Measurements from ENCODE around the gene SMNDC1.
"Not testable (repeated sequence)": the region's sequence is repeated elsewhere in the genome, so short reads cannot be mapped to it uniquely, and the experiment has no call there.

Gene SMNDC1

DNA sequence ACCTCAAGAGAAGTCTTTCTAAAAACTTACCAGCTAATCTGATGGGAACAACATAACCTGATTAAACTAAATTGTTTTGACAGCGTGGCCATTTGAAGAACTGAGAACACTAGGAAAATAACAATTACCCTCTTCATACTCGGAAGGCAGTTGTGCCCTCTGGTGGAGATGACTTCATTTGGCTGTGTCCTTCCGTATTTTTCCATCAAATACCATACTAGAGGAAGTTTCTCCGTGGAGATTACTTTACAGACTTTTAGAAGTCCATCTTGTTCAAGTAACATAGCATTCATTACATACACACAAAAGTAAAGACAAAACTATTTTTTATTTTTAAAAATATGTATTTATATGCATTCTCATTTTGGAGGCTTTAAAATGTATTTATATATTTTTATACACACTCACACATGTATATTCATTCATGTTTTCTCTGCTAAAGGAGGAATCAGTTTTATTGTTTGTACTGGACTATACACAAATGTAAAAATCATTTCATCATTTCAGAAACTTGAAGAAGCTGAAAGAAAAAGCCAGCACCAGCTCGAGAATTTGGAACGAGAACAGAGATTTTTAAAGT, 25.2 kb downstream of the SMNDC1 start:
- Mint-ChIP-seq H3K27me3 (no peaks in the 10 kb centered on the region), H3K4me3 (no peak overlapping the region), H3K27ac (no peak overlapping the region), H3K9me3 (no peaks in the 10 kb centered on the region), H3K4me1 (ENCODE audit: low read depth) (peaks cover 27% of the 10 kb centered on the region), H3K36me3 (ENCODE audit: low read depth) (no peaks in the 10 kb centered on the region)

DNA sequence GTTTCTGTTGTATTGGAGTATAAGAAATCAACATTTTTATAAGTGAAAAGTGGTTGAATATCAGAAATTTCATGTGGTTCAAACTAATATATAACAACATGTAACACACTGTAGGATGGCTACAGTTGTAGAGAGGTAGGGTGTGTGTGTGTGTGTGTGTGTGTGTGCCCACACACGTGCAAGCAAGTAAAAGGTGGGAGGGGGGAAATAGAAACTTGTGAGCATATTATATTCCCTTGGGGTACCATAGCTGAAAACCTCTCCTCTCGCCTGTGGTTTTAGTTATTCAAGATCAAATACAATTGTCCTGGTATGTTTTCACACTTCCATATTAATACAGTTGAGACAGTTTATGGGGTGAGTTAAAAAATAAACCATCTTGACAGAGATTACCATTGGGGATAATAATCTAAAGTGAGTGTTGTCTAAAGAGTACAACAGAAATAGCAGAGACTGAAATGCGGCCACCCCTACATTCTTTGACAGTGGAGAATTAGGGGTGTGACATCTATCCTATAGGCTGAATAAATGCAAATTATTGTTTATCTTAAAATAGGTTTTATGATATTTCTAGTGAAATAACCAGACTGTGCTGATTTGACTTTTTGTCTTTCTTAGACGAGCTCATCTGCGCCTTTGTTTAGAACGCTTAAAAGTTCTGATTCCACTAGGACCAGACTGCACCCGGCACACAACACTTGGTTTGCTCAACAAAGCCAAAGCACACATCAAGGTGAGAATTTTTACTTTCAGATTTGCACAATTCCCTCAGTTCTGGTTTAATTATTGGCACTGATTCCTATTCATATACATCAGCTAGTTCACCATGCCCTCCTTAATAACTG, 25.9 kb downstream of the SMNDC1 start:
- peaks cover 34% of the 10 kb centered on the region for H3K4me1 Mint-ChIP-seq (ENCODE audit: low read depth)
- no peaks in the 10 kb centered on the region for H3K9me3 Mint-ChIP-seq
- H3K27ac Mint-ChIP-seq: no peak overlapping the region

DNA sequence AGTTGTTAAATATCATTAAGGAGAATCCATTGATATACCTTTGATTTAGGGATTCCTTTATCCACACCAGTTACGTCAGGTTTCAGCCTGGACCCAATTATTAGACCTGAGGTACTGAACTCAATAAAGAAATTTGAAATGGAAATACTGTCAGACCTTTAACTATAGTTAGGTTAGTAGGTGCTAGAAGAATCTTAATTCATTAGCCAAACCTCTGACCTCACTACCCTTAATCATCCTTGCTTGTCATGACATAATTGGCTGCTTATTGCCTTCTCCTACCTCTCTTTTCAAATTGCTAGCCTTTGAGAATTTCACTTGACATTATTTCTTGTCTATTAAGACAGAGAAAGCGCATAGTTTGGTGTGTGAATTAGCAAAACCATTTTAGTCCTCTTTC, 27.1 kb downstream of the SMNDC1 start:
- Mint-ChIP-seq H3K27me3 (no peaks in the 10 kb centered on the region), H3K9me3 (no peaks in the 10 kb centered on the region), H3K27ac (no peak overlapping the region), H3K4me1 (ENCODE audit: low read depth) (peaks cover 46% of the 10 kb centered on the region), H3K36me3 (ENCODE audit: low read depth) (no peaks in the 10 kb centered on the region), H3K4me3 (no peak overlapping the region)

More for the DNA sequence above, 25.9 kb downstream of the SMNDC1 start:
- H3K27me3 Mint-ChIP-seq: no peaks in the 10 kb centered on the region
- H3K36me3 Mint-ChIP-seq (ENCODE audit: low read depth): no peaks in the 10 kb centered on the region
- no peak overlapping the region for H3K4me3 Mint-ChIP-seq

DNA sequence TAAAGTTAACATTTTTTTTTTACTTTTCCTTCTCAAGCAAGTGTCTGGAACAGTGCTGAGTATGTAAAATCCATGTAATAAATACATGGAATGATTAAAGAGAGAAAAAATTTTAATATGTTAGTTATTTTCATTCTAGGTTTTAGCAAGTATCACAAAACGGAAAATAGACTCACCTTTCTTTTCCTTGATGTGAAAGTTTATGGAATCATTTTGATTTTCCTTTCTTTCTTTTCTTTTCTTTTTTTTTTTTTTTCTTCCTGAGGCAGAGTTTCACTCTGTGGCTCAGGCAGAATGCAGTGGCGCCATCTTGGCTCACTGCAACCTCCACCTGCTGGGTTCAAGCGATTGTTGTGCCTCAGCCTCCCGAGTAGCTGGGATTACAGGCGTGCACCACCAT, 28.1 kb downstream of the SMNDC1 start:
- H3K4me3 Mint-ChIP-seq: no peak overlapping the region
- H3K9me3 Mint-ChIP-seq: no peaks in the 10 kb centered on the region
- no peak overlapping the region for H3K27ac Mint-ChIP-seq
- no peaks in the 10 kb centered on the region for H3K36me3 Mint-ChIP-seq (ENCODE audit: low read depth)
- no peaks in the 10 kb centered on the region for H3K27me3 Mint-ChIP-seq
- peaks cover 46% of the 10 kb centered on the region for H3K4me1 Mint-ChIP-seq (ENCODE audit: low read depth)

DNA sequence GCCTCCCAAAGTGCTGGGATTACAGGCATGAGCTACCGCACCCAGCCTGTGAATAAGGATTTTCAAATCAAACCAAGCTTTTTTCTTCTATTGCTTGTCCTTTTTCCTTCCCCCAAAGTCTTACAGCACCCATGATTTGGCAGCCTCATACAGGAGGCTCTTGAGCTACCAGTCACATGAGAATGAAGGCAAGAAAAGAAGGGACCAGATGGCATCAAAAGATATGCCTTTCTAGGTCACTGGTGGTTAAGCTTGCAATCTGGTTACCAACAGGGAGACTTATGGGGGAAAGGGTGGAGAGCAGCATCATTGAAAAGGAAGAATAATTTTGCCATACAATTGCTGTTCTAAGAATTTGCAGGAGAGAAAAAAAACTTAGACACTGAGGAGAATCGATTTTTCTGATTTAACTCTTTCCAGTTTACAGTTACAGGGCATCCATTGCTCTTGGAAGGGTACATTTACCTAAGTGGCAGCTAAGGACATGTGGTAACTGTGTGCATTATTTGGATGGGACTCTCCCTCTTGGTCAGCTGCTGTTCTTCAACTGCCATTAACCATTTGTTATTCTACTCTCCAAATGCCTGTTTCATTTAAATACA, 29.5 kb downstream of the SMNDC1 start:
- H3K36me3 Mint-ChIP-seq (ENCODE audit: low read depth): no peaks in the 10 kb centered on the region
- H3K4me1 Mint-ChIP-seq (ENCODE audit: low read depth): peaks cover 46% of the 10 kb centered on the region

DNA sequence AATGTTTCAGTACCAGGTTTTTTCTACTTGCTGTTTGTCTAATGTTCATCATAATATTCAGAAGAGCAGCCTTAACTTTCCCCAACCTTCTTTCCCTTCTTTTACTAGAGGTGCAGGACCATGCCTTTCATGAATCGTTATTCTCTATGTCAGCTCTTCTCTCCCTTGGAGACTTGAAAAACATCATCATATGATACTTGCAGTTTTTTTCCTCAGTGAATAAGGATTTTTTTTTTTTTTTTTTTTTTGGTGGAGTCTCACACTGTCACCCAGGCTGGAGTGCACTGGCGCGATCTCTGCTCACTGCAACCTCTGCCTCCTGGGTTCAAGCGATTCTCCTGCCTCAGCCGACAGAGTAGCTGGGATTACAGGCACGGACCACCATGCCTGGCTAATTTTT, 30.1 kb downstream of the SMNDC1 start:
- Mint-ChIP-seq H3K4me1 (ENCODE audit: low read depth) (peaks cover 52% of the 10 kb centered on the region), H3K36me3 (ENCODE audit: low read depth) (no peaks in the 10 kb centered on the region), H3K4me3 (no peak overlapping the region), H3K9me3 (no peaks in the 10 kb centered on the region), H3K27me3 (no peaks in the 10 kb centered on the region), H3K27ac (no peak overlapping the region)

More for the DNA sequence above, 29.5 kb downstream of the SMNDC1 start:
- no peaks in the 10 kb centered on the region for H3K9me3 Mint-ChIP-seq
- H3K27me3 Mint-ChIP-seq: no peaks in the 10 kb centered on the region
- H3K4me3 Mint-ChIP-seq: no peak overlapping the region
- no peak overlapping the region for H3K27ac Mint-ChIP-seq

DNA sequence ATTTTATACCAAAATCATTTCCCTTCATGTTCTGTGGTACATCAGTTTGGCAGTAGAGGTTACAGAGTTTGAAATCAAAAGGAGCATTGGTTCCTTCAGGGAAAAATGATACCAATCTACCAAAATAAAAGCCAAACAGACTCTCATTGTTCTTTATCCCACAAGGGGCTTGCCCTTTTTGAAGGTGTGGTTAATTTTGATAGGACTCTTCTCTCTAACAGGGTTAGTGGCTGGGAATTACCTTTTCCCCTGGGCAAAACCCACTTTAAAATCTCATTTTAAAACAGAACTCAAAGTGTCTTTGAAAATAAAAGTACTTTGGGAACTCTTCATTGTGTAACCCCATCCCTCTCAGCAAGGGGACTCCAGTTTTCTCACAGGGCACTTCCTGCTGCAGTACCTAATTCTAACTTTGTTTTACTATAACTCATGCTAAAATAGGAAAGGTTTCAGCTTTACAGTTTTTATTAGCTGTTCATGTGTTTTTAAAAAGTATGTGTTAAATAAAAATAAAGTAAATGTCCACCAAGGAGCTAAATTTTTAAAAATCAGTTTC, 30.6 kb downstream of the SMNDC1 start:
- Mint-ChIP-seq H3K27me3 (no peaks in the 10 kb centered on the region), H3K4me1 (ENCODE audit: low read depth) (peaks cover 54% of the 10 kb centered on the region), H3K4me3 (peak overlapping the region; percentile 47), H3K36me3 (ENCODE audit: low read depth) (no peaks in the 10 kb centered on the region), H3K27ac (no peak overlapping the region), H3K9me3 (no peaks in the 10 kb centered on the region)

DNA sequence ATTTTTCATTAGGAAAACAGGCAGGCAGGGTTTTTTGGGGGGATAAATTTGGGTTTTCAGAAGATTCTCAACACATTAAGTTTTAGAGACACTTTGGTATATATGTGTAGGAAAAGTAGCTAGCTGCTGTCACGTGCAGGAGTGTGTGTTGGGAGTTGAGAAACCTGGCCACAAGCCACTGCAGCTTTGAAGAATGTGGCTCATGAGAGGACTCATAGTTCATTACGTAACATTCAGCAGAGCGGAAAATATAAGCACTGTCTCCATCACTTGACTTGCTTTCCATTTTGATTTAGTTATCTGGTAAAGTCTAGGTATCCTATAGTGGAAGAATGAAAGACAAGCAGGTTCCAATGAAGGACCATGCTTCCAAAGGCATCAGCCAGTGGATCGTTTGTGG, 31.2 kb downstream of the SMNDC1 start:
- H3K4me3 Mint-ChIP-seq: peak overlapping the region; percentile 47
- H3K27ac Mint-ChIP-seq: peak overlapping the region; percentile 17
- H3K36me3 Mint-ChIP-seq (ENCODE audit: low read depth): no peaks in the 10 kb centered on the region
- H3K27me3 Mint-ChIP-seq: no peaks in the 10 kb centered on the region
- H3K4me1 Mint-ChIP-seq (ENCODE audit: low read depth): peaks cover 54% of the 10 kb centered on the region
- no peaks in the 10 kb centered on the region for H3K9me3 Mint-ChIP-seq

DNA sequence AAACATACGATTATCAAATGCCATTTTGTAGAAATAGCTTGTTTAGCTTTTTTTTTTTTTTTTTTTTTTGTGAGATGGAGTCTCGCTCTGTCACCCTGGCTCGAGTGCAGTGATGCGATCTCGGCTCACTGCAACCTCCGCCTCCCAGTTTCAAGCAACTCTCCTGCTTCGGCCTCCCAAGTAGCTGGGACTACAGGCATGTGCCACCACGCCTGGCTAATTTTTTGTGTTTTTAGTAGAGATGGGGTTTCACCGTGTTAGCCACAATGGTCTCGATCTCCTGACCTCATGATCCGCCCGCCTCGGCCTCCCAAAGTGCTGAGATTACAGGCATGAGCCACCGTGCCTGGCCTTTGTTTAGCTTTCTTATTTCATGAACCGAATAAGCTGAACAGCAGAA, 31.7 kb downstream of the SMNDC1 start:
- H3K36me3 Mint-ChIP-seq (ENCODE audit: low read depth); H3K27ac Mint-ChIP-seq; H3K4me3 Mint-ChIP-seq; H3K27me3 Mint-ChIP-seq; H3K9me3 Mint-ChIP-seq: not testable (repeated sequence)
- peaks cover 55% of the 10 kb centered on the region for H3K4me1 Mint-ChIP-seq (ENCODE audit: low read depth)

DNA sequence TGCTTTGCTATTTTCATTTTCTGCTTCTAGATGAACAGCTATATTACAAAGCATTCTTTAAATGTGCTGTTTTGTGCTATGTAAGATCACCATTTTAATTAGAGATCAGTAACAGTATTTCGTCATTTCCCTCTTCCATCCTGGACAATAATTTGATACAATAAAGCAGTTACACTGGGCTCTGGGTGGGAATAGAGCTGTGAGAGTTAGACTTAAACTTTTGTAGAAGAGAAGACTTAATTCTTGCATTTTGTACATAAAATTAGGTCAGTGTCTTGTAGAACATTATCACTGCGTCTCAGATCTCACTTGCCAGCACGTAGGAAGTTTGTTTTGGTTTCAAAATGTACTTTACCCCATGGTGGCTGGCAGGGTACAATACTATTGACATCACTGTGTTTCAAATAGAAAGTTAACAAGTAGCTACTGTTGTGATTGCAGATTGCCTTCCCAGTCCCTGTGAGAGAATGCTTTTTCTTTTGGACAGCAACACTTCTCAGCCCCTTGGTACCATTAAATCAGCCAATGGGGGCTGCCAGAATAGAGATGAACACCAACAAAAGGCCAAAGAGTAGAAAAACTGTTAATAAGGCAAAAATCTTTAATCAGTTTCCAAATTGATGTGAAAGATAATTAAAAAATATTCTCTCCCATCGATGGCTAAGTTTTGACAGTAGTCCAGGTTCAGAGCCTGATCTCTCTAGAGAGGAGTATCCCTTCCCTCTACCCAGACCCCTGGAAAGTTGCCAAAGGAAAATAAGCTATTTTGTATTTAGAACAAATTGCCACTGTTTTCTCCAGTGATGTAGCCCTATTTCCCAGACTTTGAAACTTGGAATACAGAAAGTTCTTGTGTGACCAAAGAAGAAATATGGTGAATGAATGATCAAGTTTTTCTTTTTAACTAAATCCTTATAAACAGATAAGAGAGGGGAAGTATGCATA, 35.1 kb downstream of the SMNDC1 start:
- Mint-ChIP-seq H3K4me3 (peak overlapping the region; percentile 73), H3K4me1 (ENCODE audit: low read depth) (peaks cover 42% of the 10 kb centered on the region), H3K27me3 (no peaks in the 10 kb centered on the region), H3K27ac (peak overlapping the region; percentile 65), H3K9me3 (no peaks in the 10 kb centered on the region), H3K36me3 (ENCODE audit: low read depth) (no peaks in the 10 kb centered on the region)

DNA sequence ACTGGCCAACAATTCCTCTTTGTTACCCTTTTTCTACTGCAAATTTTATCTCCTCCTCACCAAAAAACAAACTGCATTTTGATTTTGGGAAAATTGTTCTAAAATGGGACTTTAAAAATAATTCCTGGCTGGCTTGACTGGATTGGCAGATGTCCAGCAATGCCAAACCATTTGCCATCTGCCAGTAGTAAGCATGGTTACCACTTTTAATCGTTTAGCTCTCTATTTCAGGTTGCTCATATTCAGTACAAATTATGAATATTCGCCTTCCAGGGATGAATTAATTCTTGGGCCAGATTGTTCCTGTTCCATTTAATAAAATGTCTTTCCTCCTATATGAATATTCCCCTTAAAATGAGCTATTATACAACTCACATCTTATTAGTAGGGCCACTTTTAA, 35.7 kb downstream of the SMNDC1 start:
- peak overlapping the region; percentile 73 for H3K4me3 Mint-ChIP-seq
- no peak overlapping the region for H3K27ac Mint-ChIP-seq
- H3K36me3 Mint-ChIP-seq (ENCODE audit: low read depth): no peaks in the 10 kb centered on the region
- H3K4me1 Mint-ChIP-seq (ENCODE audit: low read depth): peaks cover 36% of the 10 kb centered on the region
- H3K27me3 Mint-ChIP-seq: no peaks in the 10 kb centered on the region
- no peaks in the 10 kb centered on the region for H3K9me3 Mint-ChIP-seq

DNA sequence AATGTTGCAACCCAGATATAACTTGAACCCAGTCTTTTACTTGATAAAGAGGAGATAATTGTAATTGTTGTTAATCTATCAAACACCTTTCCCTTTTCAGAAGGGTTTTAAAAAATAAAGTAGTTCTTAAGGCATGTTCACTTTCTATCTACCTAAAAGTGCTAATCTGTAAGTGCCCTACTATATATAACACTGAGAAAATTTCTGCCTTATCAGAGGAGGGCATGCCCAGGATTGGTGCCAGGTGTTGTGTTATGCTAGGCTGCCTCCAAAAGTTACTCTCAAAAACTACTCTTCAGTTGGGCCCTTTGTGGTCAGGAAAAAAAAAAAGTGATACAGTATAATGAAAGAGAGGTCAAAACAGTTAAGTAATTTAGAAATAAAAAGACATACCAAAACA, 36.3 kb downstream of the SMNDC1 start:
- no peak overlapping the region for H3K27ac Mint-ChIP-seq
- no peaks in the 10 kb centered on the region for H3K27me3 Mint-ChIP-seq
- peaks cover 30% of the 10 kb centered on the region for H3K4me1 Mint-ChIP-seq (ENCODE audit: low read depth)
- no peak overlapping the region for H3K4me3 Mint-ChIP-seq
- no peaks in the 10 kb centered on the region for H3K9me3 Mint-ChIP-seq
- no peaks in the 10 kb centered on the region for H3K36me3 Mint-ChIP-seq (ENCODE audit: low read depth)

DNA sequence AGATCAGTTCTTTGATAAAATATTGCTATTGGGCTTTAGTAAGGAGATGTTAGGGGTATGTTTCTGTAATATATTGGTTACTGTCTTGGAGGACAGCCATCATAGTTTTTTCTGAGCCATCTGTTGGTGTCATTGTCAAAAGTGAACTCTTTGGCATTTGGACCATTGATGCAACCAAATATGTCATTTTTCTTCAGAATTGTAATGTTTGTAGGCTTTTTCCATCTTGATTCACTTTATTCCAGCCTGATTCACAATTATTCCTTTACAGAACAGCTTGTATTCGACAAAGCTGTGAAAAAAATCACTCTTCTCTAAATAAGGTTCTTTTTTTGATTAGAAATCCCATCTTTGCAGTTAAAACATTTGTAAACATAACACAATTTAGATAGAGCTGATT, 37.4 kb downstream of the SMNDC1 start:
- no peak overlapping the region for H3K27ac Mint-ChIP-seq
- H3K9me3 Mint-ChIP-seq: no peaks in the 10 kb centered on the region
- peaks cover 22% of the 10 kb centered on the region for H3K4me1 Mint-ChIP-seq (ENCODE audit: low read depth)
- H3K36me3 Mint-ChIP-seq (ENCODE audit: low read depth): no peaks in the 10 kb centered on the region
- no peak overlapping the region for H3K4me3 Mint-ChIP-seq
- H3K27me3 Mint-ChIP-seq: no peaks in the 10 kb centered on the region

DNA sequence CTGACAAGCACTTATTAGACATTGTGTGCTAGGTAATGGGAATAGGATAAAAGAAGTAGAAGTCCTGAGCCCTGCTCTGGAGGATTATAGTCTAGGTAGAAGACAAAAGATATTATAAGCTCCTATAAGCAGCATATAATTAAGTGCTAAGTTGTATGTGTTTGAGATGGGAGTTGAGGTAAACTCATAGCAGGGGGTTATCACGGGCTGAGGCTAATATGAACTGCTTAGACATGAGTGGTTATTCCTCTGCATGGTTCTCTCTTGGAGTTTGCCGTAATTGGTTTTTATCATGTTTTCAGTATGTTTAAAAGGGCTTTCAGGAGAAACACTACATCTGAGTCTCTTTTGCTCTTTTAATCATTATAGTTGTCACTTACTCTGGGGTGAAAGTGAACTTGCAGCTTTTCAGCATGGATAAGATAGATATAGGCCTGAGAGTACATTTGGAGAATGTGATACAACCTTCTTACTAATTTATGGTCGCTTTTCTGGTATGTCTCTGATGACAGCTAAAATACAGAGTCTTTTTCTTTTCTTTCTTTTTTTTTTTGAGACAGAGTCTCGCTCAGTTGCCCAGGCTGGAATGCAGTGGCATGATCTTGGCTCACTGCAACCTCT, 39.0 kb downstream of the SMNDC1 start:
- no peak overlapping the region for H3K27ac Mint-ChIP-seq
- no peaks in the 10 kb centered on the region for H3K9me3 Mint-ChIP-seq
- no peak overlapping the region for H3K4me3 Mint-ChIP-seq
- H3K27me3 Mint-ChIP-seq: no peaks in the 10 kb centered on the region
- peaks cover 22% of the 10 kb centered on the region for H3K4me1 Mint-ChIP-seq (ENCODE audit: low read depth)
- H3K36me3 Mint-ChIP-seq (ENCODE audit: low read depth): peaks cover 4% of the 10 kb centered on the region

All from stimulated activated naive CD8-positive, alpha-beta T cell treated with anti-CD3 and anti-CD28 coated beads, Interleukin-15, Interleukin-2, amounts not matched to agents 100 ng/mL and 50 ng/mL, for 24 hours (primary cell).